ENCODE data around the gene TNFRSF9. TPM values are rescaled to one million over a fixed set of nuclear protein-coding genes. Genes with fewer than 3 reads are reported as not detected.

Gene TNFRSF9
- total and polyA plus RNA-seq, 12 donors, result 0.03 to 3.1 (median 0.07) TPM; not detected in 7

- Histone ChIP-seq H3K36me3 (no peaks in the 10 kb centered on the region), H3K9me3 (no peaks in the 10 kb centered on the region), H3K27ac (no peak overlapping the region), H3K4me3 (peak overlapping the region in 1 of 10 donors; percentile 16), H3K27me3 (peaks cover 0 to 62% (median 35%) of the 10 kb centered on the region in 7 donors), H3K4me1 (peaks cover 0 to 50% (median 17%) of the 10 kb centered on the region in 9 donors)
- DNase-seq (no peak), ATAC-seq (no peak)
- WGBS, 2 donors, result 86 to 89% methylated on average over 3 of the region's 3 CpGs
- TF ChIP-seq CTCF (IDR thresholded peaks at IDR 0.05), result no peak
- intact Hi-C loops (cut with DNase I), result no loop called here
These were observed 605 bp downstream of the TNFRSF9 start for GRCh38 chr1:7940034-7940433.

- H3K36me3 ChIP-seq, result no peaks in the 10 kb centered on the region
- no peak overlapping the region for H3K27ac ChIP-seq
- peaks cover 0 to 36% (median 17%) of the 10 kb centered on the region in 9 donors for H3K4me1 ChIP-seq
- no peak for DNase-seq
- TF ChIP-seq CTCF (IDR thresholded peaks at IDR 0.05), result no peak
- WGBS, 2 donors, result 65 to 68% methylated on average over 3 of the region's 3 CpGs
- H3K4me3 ChIP-seq, result no peak overlapping the region
- intact Hi-C loops (cut with DNase I), result no loop called here
- no peak for ATAC-seq
- H3K9me3 ChIP-seq, result no peaks in the 10 kb centered on the region
- H3K27me3 ChIP-seq, result peaks cover 0 to 75% (median 41%) of the 10 kb centered on the region in 7 donors
These were observed 2.6 kb downstream of the TNFRSF9 start for GRCh38 chr1:7938070-7938469.

DNA sequence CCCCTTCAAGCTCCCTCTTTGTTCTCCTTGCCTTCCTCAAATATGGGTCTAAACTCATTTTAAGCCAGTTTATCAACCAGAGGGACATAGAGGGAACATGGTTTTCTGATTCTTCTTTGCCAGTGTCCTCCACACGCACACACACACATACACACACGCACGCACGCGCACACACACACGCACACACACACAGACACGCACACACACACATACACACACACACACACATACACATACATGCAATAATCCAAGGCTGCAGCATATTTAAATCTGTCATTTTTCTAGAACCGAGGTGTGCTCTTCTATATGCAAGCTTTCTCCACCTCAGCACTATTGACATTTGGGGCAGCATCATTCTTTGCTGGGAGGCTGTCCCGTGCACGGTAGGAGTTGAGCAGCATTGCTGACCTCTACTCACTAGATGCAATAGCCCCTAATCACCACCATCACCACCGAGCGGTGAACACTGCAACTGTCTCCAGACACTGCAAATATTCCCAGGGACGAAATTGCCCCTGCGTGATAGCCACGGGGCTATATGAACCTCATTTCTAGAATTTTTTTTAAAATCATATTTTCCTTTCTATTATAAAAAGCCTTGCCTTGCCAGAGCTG is 8.0 kb downstream of the TNFRSF9 start:
- Histone ChIP-seq H3K9me3 (no peaks in the 10 kb centered on the region), H3K27me3 (peaks cover 0 to 75% (median 31%) of the 10 kb centered on the region in 7 donors)

DNA sequence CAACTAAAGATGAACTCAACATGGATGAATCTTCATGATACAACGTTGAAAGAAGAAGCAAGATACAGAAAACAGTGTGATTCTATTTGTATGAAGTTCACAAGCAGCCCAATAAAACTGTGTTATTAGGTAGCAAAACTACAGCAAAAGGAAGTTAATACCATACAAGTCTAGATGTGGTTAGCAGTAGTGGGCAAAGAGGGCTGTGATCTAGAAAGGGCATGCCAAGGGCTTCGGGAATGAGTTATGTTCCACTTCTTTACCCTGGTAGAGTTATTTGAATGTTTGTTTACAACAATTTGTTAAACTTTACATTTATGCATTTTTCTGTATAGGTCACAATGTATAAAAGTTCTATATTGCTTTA is 9.2 kb downstream of the TNFRSF9 start:
- no peak for ATAC-seq
- intact Hi-C loops (cut with DNase I), result no loop called here
- WGBS, 2 donors, result 76 to 79% methylated on average over 2 of the region's 2 CpGs

More for the DNA sequence above, 8.0 kb downstream of the TNFRSF9 start:
- Histone ChIP-seq H3K4me1 (no peaks in the 10 kb centered on the region), H3K4me3 (no peak overlapping the region), H3K36me3 (no peaks in the 10 kb centered on the region), H3K27ac (no peak overlapping the region)
- 76 to 80% methylated on average over 15 of the region's 15 CpGs for WGBS, 2 donors
- ATAC-seq, result no peak
- no peak for TF ChIP-seq CTCF (IDR thresholded peaks at IDR 0.05)
- DNase-seq, result no peak
- intact Hi-C loops (cut with DNase I), result no loop called here

More for the DNA sequence above, 9.2 kb downstream of the TNFRSF9 start:
- Histone ChIP-seq H3K9me3 (no peaks in the 10 kb centered on the region), H3K4me3 (no peak overlapping the region), H3K27ac (peak overlapping the region in 1 of 10 donors; percentile 2), H3K4me1 (no peaks in the 10 kb centered on the region), H3K27me3 (peaks cover 0 to 75% (median 32%) of the 10 kb centered on the region in 7 donors), H3K36me3 (no peaks in the 10 kb centered on the region)
- DNase-seq, result no peak
- no peak for TF ChIP-seq CTCF (IDR thresholded peaks at IDR 0.05)
